ENCODE measurements around the gene LRRC1.

Gene LRRC1

DNA sequence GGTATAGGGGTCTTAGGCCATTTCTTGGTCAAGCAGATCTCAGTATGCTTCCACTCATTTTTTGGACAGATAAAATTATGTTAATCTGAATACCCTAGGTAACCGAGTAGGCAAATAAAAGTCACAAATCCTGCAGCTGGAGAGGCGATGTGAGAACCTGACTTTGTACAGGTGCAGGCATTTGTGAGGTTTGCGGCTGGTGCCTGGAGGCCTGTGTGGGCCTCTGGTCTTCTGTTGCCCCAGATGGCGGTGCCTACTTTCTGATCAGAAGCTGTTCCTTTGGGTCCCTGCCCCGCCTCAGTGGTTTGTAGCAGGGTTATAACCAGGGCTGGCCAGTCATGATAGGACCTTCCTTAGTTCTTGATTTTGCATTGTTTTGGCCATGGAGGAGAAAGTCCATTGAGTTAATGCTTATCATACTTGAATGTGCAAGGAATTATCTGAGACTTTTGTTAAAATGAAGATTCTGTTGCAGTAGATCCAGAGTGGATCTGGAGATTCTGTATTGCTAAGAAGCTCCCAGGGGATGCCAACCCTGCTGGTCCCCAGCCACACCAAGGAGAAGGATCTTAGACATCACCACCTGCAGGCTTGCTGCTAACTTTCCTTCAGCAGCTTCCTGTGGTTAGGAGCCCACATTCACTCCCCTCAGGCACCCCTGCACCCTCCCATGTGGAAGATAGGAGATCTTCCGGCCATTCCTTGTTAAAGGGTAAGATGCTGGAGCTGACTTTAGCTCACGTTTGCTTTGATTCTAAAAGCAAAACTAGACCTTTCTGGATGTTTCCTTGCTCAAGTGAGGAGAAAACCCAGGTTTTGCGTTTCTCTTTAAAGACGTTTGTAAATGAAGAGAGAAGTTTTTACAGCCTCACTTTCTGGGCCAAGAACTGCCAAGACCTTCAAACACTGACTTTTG is 50.7 kb downstream of the LRRC1 start:
- TF ChIP-seq, protein P1, sequence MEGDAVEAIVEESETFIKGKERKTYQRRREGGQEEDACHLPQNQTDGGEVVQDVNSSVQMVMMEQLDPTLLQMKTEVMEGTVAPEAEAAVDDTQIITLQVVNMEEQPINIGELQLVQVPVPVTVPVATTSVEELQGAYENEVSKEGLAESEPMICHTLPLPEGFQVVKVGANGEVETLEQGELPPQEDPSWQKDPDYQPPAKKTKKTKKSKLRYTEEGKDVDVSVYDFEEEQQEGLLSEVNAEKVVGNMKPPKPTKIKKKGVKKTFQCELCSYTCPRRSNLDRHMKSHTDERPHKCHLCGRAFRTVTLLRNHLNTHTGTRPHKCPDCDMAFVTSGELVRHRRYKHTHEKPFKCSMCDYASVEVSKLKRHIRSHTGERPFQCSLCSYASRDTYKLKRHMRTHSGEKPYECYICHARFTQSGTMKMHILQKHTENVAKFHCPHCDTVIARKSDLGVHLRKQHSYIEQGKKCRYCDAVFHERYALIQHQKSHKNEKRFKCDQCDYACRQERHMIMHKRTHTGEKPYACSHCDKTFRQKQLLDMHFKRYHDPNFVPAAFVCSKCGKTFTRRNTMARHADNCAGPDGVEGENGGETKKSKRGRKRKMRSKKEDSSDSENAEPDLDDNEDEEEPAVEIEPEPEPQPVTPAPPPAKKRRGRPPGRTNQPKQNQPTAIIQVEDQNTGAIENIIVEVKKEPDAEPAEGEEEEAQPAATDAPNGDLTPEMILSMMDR (IDR thresholded peaks at IDR 0.05; ENCODE audit: extremely low read depth, missing control alignments): no peak
- no peak for DNase-seq (ENCODE audit: low spot score)

DNA sequence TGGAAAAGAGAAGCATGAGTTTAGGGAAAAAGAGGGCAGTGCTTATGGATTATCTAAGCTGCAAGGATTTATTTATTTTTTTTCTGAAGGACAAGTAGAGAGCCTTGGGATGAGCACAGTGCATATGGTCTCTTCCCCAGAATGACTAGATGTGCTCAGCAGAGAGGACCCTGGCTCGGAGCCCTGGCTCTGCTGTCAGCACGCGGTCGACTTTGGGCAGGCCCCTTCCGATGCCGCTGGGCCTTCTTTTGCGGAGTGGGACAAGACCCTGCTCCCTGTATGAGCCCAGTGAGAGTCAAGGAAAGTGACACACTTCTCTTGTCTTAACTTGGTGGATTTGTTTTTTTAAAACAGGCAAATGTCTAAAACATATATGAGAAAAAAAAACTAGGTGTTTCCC is 51.4 kb downstream of the LRRC1 start:
- TF ChIP-seq, protein P1 (IDR thresholded peaks at IDR 0.05; ENCODE audit: extremely low read depth, missing control alignments): no peak
- no peak for DNase-seq (ENCODE audit: low spot score)

DNA sequence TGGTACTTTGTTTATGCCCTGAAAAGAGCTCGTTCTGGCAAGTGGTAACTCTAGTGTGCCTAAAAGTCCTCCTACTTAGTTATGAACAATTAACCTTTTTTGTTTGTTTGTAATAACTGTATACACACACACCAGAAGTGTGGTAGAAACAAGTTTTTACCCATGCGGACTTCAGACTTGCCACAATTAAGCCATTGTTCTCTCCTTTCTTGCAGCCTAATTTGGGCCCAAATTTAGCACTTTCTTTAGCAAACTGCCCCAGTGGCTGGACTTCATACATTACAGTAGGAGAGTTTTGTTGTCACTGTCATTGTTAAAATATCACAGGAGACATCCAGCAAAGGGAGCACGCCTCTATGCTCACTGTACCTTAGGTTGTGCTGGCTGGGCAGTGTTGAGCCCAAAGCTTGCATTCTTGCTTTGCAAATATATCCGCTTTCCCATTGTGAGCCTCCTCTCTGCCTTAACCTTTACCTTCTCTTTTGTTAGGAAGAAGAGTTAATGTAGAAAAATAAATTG is 53.0 kb downstream of the LRRC1 start:
- DNase-seq (ENCODE audit: low spot score): no peak
- TF ChIP-seq, protein P1 (IDR thresholded peaks at IDR 0.05; ENCODE audit: extremely low read depth, missing control alignments): no peak

DNA sequence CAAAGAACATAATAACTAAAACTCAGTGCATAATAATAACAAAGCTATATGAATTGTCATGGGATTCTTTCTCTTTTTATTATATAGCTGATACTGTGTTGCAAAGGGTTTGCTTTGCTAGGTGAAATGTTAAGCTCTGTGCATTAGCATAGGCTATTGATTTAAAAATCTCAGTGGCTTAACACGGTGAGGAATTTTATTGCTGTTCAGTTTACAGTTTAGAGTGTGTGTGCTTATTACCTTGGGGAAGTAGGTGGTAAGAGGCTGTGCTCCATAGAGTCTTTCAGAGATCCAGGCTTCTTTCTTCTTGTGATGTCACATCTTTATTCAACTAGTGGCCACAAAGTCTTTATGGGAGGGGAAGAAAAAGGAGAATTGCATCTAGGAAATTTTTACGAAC is 55.7 kb downstream of the LRRC1 start:
- DNase-seq (ENCODE audit: low spot score): no peak
- TF ChIP-seq, protein P1 (IDR thresholded peaks at IDR 0.05; ENCODE audit: extremely low read depth, missing control alignments): no peak

DNA sequence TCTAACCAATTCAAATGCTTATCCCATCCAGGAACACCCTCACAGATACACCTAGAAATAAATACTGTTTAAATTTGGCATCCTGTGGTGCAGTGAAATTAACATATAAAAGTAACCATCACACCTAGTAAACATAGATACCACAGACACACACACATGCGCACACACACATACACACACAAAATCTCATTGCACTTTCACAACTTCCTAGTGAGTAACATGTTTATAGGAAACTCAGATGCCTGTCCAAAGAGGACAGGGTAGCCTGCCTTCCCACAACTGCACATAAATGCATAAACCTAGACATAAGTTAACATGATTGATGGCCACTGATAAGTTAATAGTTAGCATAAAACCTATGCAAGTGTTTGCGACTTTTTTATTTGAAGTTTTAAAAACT is 56.8 kb downstream of the LRRC1 start:
- DNase-seq (ENCODE audit: low spot score): no peak
- TF ChIP-seq, protein P1 (IDR thresholded peaks at IDR 0.05; ENCODE audit: extremely low read depth, missing control alignments): no peak

DNA sequence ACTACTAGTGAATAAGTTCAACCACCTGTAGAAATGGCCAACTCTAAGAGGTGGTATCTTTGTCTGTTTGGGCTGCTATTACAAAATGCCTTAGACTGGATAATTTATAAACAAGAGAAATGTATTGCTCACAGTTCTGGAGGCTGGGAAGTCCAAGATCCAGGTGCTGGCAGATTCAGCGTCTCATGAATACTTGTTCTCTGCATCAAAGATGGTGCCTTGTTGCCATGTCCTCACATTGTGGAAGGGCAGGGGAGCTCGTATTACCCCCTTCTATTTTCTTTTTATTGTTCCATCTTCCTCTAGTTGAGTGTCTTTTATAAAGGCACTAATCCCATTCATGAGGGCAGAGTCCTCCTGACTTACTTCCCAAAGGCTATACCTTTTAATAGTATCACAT is 58.0 kb downstream of the LRRC1 start:
- TF ChIP-seq, protein P1 (IDR thresholded peaks at IDR 0.05; ENCODE audit: extremely low read depth, missing control alignments): no peak
- DNase-seq (ENCODE audit: low spot score): no peak

DNA sequence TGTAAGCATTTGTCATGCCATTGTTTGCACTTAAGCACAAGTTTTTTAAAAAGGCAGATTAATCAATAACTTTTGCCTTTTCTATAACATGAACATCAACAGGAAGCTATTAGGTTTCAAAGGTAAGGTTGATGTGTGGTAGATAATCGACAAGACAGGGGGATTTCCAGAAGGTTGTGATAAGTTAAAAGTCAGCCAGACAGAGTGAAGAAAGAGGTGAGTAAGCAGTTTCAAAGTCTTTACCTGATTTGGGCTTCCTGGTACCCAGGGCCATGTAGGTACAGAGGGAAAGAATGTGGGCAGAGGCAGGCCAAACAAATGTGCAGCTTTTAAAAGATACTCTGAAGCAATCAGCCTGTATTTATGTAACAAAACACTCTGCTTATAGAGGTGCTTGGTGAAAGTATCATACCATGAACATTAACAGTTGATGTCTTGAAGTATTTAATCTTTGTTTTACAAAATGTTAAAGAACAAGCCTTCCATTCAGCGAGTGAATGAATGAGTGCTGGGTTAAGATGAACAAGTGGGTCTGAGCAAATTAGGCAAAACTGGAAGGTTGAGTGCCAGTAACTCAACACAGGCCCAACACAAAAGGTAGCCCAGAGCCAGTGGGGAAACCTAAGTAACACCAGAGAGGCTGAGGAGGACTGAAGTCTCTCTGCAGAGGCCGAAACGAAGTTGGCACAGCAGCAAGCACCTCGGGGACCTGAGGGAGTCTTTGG is 60.2 kb downstream of the LRRC1 start:
- DNase-seq (ENCODE audit: low spot score): peak; percentile 29
- TF ChIP-seq, protein P1 (IDR thresholded peaks at IDR 0.05; ENCODE audit: extremely low read depth, missing control alignments): no peak

All from GM20000 (cell line).